Brain microvascular endothelial cell (primary cell): ENCODE results near the gene AGBL4.

Experiments used
- DNase-seq: peaks from one replicate; pipeline ENCODE4 v3.0.0-alpha.2; 2020
- H3K27ac ChIP-seq: fragments of 250-450 bp; sonication (Bioruptor Pico); 2 replicates; pipeline ENCODE4 v1.5.1; 2020; ENCODE audit warnings: mild to moderate bottlenecking, moderate library complexity
- H3K27me3 ChIP-seq: fragments of 250-450 bp; sonication (Bioruptor Pico); replicated peaks from 2 replicates; pipeline ENCODE4 v1.5.1; 2020; ENCODE audit warnings: mild to moderate bottlenecking
- H3K36me3 ChIP-seq: fragments of 250-450 bp; sonication (Bioruptor Pico); replicated peaks from 2 replicates; pipeline ENCODE4 v1.5.1; 2020; ENCODE audit warnings: mild to moderate bottlenecking
- H3K4me3 ChIP-seq: 2 replicates; pipeline ENCODE4 v1.5.1; 2011; ENCODE audit warnings: low read depth, mild to moderate bottlenecking, control low read depth, low read length, moderate library complexity
- CTCF ChIP-seq: IDR thresholded peaks from 2 replicates; pipeline ENCODE4 v1.5.1; 2011; ENCODE audit warnings: low read depth, mild to moderate bottlenecking, moderate library complexity, low read length, control low read depth, inconsistent platforms; ENCODE audit errors: missing control alignments
- in situ Hi-C: cut with HindIII; loops from 2 replicates; pipeline ENCODE4 v1.10.0; 2017; ENCODE audit warnings: low sequenced_read_pairs, low pct_ligation_motif_present

The AGBL4 gene

GRCh38 chr1:49204720-49205119 lies 819.0 kb downstream of the AGBL4 start:
- H3K4me3 ChIP-seq = no peak overlapping the region
- TF ChIP-seq CTCF = no peak
- no peak overlapping the region for H3K27ac ChIP-seq
- no peaks in the 10 kb centered on the region for H3K27me3 ChIP-seq
- no peaks in the 10 kb centered on the region for H3K36me3 ChIP-seq
- no peak for DNase-seq
- in situ Hi-C loops = no loop called here

GRCh38 chr1:49200738-49201137 lies 823.0 kb downstream of the AGBL4 start:
- in situ Hi-C loops = no loop called here
- H3K27me3 ChIP-seq = no peaks in the 10 kb centered on the region
- no peak overlapping the region for H3K27ac ChIP-seq
- DNase-seq = no peak
- no peak overlapping the region for H3K4me3 ChIP-seq
- TF ChIP-seq CTCF = no peak
- no peaks in the 10 kb centered on the region for H3K36me3 ChIP-seq

- no peak overlapping the region for H3K4me3 ChIP-seq
- in situ Hi-C loops = no loop called here
- no peak for DNase-seq
- H3K27ac ChIP-seq = no peak overlapping the region
- no peak for TF ChIP-seq CTCF
- H3K36me3 ChIP-seq = no peaks in the 10 kb centered on the region
- no peaks in the 10 kb centered on the region for H3K27me3 ChIP-seq
Measured at GRCh38 chr1:49199564-49199963, 824.2 kb downstream of the AGBL4 start.

- no peak overlapping the region for H3K27ac ChIP-seq
- H3K36me3 ChIP-seq = no peaks in the 10 kb centered on the region
- in situ Hi-C loops = no loop called here
- no peak for TF ChIP-seq CTCF
- H3K27me3 ChIP-seq = no peaks in the 10 kb centered on the region
- H3K4me3 ChIP-seq = no peak overlapping the region
- DNase-seq = no peak
Measured at GRCh38 chr1:49197081-49197480, 826.7 kb downstream of the AGBL4 start.

- no peak for TF ChIP-seq CTCF
- Histone ChIP-seq H3K4me3 (no peak overlapping the region), H3K27me3 (no peaks in the 10 kb centered on the region), H3K27ac (no peak overlapping the region), H3K36me3 (no peaks in the 10 kb centered on the region)
- in situ Hi-C loops = no loop called here
- no peak for DNase-seq
Measured at GRCh38 chr1:49190138-49190537, 833.6 kb downstream of the AGBL4 start.

GRCh38 chr1:49187056-49187455 lies 836.7 kb downstream of the AGBL4 start:
- in situ Hi-C loops = no loop called here
- no peak overlapping the region for H3K4me3 ChIP-seq
- DNase-seq = no peak

More at GRCh38 chr1:49187056-49187455, 836.7 kb downstream of the AGBL4 start:
- H3K27me3 ChIP-seq = no peaks in the 10 kb centered on the region
- no peak overlapping the region for H3K27ac ChIP-seq
- no peak for TF ChIP-seq CTCF
- H3K36me3 ChIP-seq = no peaks in the 10 kb centered on the region
